Measurements from ENCODE around the gene OTUD1. TPM values are rescaled to one million over a fixed set of nuclear protein-coding genes. Genes with fewer than 3 reads are reported as not detected.

The OTUD1 gene
- total RNA-seq, 4 donors from 2014 or later, result 23.1 to 34.9 (median 26.0) TPM

GRCh38 chr10:23432166-23432565 is 6.7 kb upstream of the OTUD1 start:
- Histone ChIP-seq H3K27ac (peak overlapping the region; percentile 15), H3K4me3 (no peak overlapping the region), H3K36me3 (no peaks in the 10 kb centered on the region), H3K4me1 (no peaks in the 10 kb centered on the region), H3K9me3 (no peaks in the 10 kb centered on the region), H3K27me3 (no peaks in the 10 kb centered on the region)
- no peak for DNase-seq (ENCODE audit: low spot score in 2 of 2)
- WGBS, result 43% methylated on average over 1 of the region's 1 CpG
- TF ChIP-seq POLR2AphosphoS5 (IDR thresholded peaks at IDR 0.05) (no peak), EP300 (IDR thresholded peaks at IDR 0.05) (no peak), POLR2A (IDR thresholded peaks at IDR 0.05) (no peak)

DNA sequence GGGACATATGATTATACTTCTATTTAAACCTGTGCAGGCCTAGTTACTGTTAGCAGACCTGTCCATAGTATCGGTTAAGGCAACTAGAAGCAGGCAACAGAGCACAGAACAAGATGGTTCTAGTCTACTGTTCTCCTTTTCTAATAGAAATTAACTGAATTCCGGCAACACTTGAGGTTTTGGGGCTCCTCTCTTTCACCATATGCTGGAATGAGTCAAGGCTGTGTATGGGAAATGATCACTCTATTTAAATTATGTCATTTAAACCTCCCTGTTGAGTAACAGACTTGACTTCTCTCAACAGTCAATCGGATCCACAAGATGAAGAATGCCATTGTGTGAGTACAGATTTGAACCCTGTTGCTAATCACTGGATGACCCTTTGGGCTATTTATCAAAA is 6.2 kb upstream of the OTUD1 start:
- Histone ChIP-seq H3K4me3 (no peak overlapping the region), H3K9me3 (no peaks in the 10 kb centered on the region), H3K36me3 (no peaks in the 10 kb centered on the region), H3K27ac (peak overlapping the region; percentile 15), H3K4me1 (peaks cover under 1% of the 10 kb centered on the region), H3K27me3 (no peaks in the 10 kb centered on the region)
- no peak for DNase-seq (ENCODE audit: low spot score in 2 of 2)
- 69% methylated on average over 3 of the region's 3 CpGs for WGBS
- no peak for TF ChIP-seq EP300 (IDR thresholded peaks at IDR 0.05)
- TF ChIP-seq CTCF (IDR thresholded peaks at IDR 0.05), result no peak
- no peak for TF ChIP-seq POLR2A (IDR thresholded peaks at IDR 0.05)
- TF ChIP-seq POLR2AphosphoS5 (IDR thresholded peaks at IDR 0.05), result no peak

DNA sequence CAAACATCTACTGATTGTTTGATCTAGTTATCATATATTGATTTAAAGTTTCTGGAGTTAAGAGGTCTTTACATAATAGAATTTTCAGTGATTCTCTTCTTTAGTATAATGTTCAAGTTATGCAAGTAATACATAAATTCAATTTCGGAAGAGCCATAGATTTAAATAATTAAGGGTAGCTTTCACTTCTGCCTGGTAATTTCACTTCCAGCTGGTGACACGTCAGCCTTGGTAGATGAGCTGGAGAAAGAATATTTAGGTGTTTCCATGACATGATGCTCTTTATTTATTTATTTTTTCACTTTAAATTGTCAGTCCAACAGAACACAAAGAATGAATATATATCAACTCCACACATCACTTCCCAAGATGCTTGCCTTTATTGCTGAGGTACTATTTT is 5.2 kb upstream of the OTUD1 start:
- Histone ChIP-seq H3K27ac (no peak overlapping the region), H3K4me1 (peaks cover 11% of the 10 kb centered on the region), H3K9me3 (no peaks in the 10 kb centered on the region), H3K36me3 (no peaks in the 10 kb centered on the region), H3K4me3 (no peak overlapping the region), H3K27me3 (no peaks in the 10 kb centered on the region)
- TF ChIP-seq POLR2AphosphoS5 (IDR thresholded peaks at IDR 0.05) (no peak), POLR2A (IDR thresholded peaks at IDR 0.05) (no peak), CTCF (IDR thresholded peaks at IDR 0.05) (no peak), EP300 (IDR thresholded peaks at IDR 0.05) (no peak)
- WGBS, result 84% methylated on average over 2 of the region's 2 CpGs
- no peak for DNase-seq (ENCODE audit: low spot score in 2 of 2)

GRCh38 chr10:23435378-23435777 is 3.5 kb upstream of the OTUD1 start:
- WGBS, result 92% methylated on average over 1 of the region's 1 CpG
- H3K9me3 ChIP-seq, result no peaks in the 10 kb centered on the region
- no peak overlapping the region for H3K4me3 ChIP-seq
- peaks cover 11% of the 10 kb centered on the region for H3K4me1 ChIP-seq
- TF ChIP-seq POLR2A (IDR thresholded peaks at IDR 0.05), result no peak
- TF ChIP-seq POLR2AphosphoS5 (IDR thresholded peaks at IDR 0.05), result no peak
- TF ChIP-seq EP300 (IDR thresholded peaks at IDR 0.05), result no peak
- no peak for TF ChIP-seq CTCF (IDR thresholded peaks at IDR 0.05)
- H3K27me3 ChIP-seq, result no peaks in the 10 kb centered on the region
- H3K27ac ChIP-seq, result no peak overlapping the region
- no peaks in the 10 kb centered on the region for H3K36me3 ChIP-seq
- no peak for DNase-seq (ENCODE audit: low spot score in 2 of 2)

- WGBS, result 62% methylated on average over 4 of the region's 4 CpGs
- no peaks in the 10 kb centered on the region for H3K9me3 ChIP-seq
- no peak for DNase-seq (ENCODE audit: low spot score in 2 of 2)
- no peak overlapping the region for H3K27ac ChIP-seq
- TF ChIP-seq POLR2AphosphoS5 (IDR thresholded peaks at IDR 0.05), result no peak
- TF ChIP-seq POLR2A (IDR thresholded peaks at IDR 0.05), result no peak
- no peak for TF ChIP-seq EP300 (IDR thresholded peaks at IDR 0.05)
- no peak for TF ChIP-seq CTCF (IDR thresholded peaks at IDR 0.05)
- no peaks in the 10 kb centered on the region for H3K36me3 ChIP-seq
- H3K4me3 ChIP-seq, result no peak overlapping the region
- no peaks in the 10 kb centered on the region for H3K27me3 ChIP-seq
- H3K4me1 ChIP-seq, result peaks cover 26% of the 10 kb centered on the region
These were observed 1.9 kb upstream of the OTUD1 start for GRCh38 chr10:23436983-23437382.

GRCh38 chr10:23437963-23438546 is 820 bp upstream of the OTUD1 start:
- Histone ChIP-seq H3K4me3 (peak overlapping the region; percentile 97), H3K4me1 (peaks cover 36% of the 10 kb centered on the region), H3K27me3 (no peaks in the 10 kb centered on the region), H3K9me3 (no peaks in the 10 kb centered on the region), H3K36me3 (no peaks in the 10 kb centered on the region), H3K27ac (peak overlapping the region; percentile 99)
- DNase-seq (ENCODE audit: low spot score in 2 of 2), result peak in 1 of 2 donors; percentile 63
- 91% methylated on average over 20 of the region's 20 CpGs for WGBS
- TF ChIP-seq EP300 (IDR thresholded peaks at IDR 0.05) (no peak), POLR2AphosphoS5 (IDR thresholded peaks at IDR 0.05) (no peak), CTCF (IDR thresholded peaks at IDR 0.05) (no peak), POLR2A (IDR thresholded peaks at IDR 0.05) (no peak)
